ENCODE data around the gene TRIAP1. TPM values are rescaled to one million over a fixed set of nuclear protein-coding genes. Genes with fewer than 3 reads are reported as not detected.

The TRIAP1 gene
- total RNA-seq, 1 experiment from 2014 or later = 34.5 TPM

DNA sequence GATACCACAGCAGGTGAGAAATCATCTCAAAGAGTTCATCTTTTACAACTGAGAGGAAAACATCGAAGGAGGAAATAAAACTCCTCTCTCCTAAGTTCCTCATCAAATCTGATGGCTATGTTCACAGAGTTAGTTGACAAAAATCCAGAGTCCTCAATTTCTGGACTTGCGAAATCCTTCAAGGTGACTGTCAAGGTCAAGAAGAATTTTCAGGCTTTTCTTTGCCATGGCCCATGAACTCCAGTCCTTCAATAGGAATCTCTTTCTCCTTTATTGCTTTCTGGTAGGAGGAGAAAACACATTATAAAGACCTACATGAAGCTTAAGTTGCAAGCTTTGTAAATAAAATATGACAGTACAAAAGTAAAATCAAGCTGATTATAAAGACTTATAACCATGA is 1.5 kb downstream of the TRIAP1 start:
- no peak for TF ChIP-seq CTCF (IDR thresholded peaks at IDR 0.05; ENCODE audit: insufficient read depth in 1 of 2, low read depth in 1 of 2, low read length in 1 of 2, severe bottlenecking in 1 of 2, unreplicated experiment in 1 of 2)
- Histone ChIP-seq H3K9me3 (no peaks in the 10 kb centered on the region), H3K4me3 (ENCODE audit: low read depth, low read length) (no peak overlapping the region), H3K36me3 (ENCODE audit: control insufficient read depth, insufficient read depth, low read length) (no peaks in the 10 kb centered on the region; the same call in 1 of the 2 replicates), H3K4me1 (0 out of 2 replicates have a peak, but pooled peaks cover 3% of the 10 kb centered on the region), H3K27me3 (replicated peaks; ENCODE audit: control insufficient read depth, insufficient read depth, low read length) (no peaks in the 10 kb centered on the region)
- no peaks in the 10 kb centered on the region for H3K9me3 Mint-ChIP-seq (ENCODE audit: unreplicated experiment)
- ChIA-PET CTCF (no interaction called here), POLR2A (interaction anchor here (1.4 kb wide), 1 partner anchor 243 kb away, joined by 5 read pairs; no protein-coding TSS in a partner anchor)
- peak overlapping the region; percentile 96 for H3K4me3 Mint-ChIP-seq (ENCODE audit: unreplicated experiment)
- intact Hi-C loops (cut with micrococcal nuclease; ENCODE audit: unreplicated experiment) = no loop called here
- no TSS peak for BruUV-seq (replicated peaks)
- no peaks in the 10 kb centered on the region for H3K27me3 Mint-ChIP-seq (ENCODE audit: insufficient read depth, unreplicated experiment)
- DNase-seq = no peak
- H3K27ac Mint-ChIP-seq (ENCODE audit: unreplicated experiment) = peak overlapping the region; percentile 98
- H3K4me1 Mint-ChIP-seq (ENCODE audit: low read depth, unreplicated experiment) = peaks cover 8% of the 10 kb centered on the region
- peaks cover 72% of the 10 kb centered on the region for H3K36me3 Mint-ChIP-seq (ENCODE audit: insufficient read depth, unreplicated experiment)

GRCh38 chr12:120439646-120440247 is 6.4 kb downstream of the TRIAP1 start:
- CTCF ChIA-PET = no interaction called here
- Histone ChIP-seq H3K4me3 (ENCODE audit: low read depth, low read length) (no peak overlapping the region), H3K36me3 (ENCODE audit: control insufficient read depth, insufficient read depth, low read length) (no peaks in the 10 kb centered on the region), H3K27me3 (replicated peaks; ENCODE audit: control insufficient read depth, insufficient read depth, low read length) (no peaks in the 10 kb centered on the region), H3K4me1 (no peaks in the 10 kb centered on the region), H3K9me3 (no peaks in the 10 kb centered on the region)
- Mint-ChIP-seq H3K36me3 (ENCODE audit: insufficient read depth, unreplicated experiment) (peaks cover 38% of the 10 kb centered on the region), H3K27ac (ENCODE audit: unreplicated experiment) (no peak overlapping the region), H3K9me3 (ENCODE audit: unreplicated experiment) (no peaks in the 10 kb centered on the region), H3K27me3 (ENCODE audit: insufficient read depth, unreplicated experiment) (no peaks in the 10 kb centered on the region), H3K4me3 (ENCODE audit: unreplicated experiment) (peak overlapping the region; percentile 90), H3K4me1 (ENCODE audit: low read depth, unreplicated experiment) (no peaks in the 10 kb centered on the region)
- TF ChIP-seq CTCF (IDR thresholded peaks at IDR 0.05; ENCODE audit: insufficient read depth in 1 of 2, low read depth in 1 of 2, low read length in 1 of 2, severe bottlenecking in 1 of 2, unreplicated experiment in 1 of 2) = peak; percentile 75 to 80
- no TSS peak for BruUV-seq (replicated peaks)
- intact Hi-C loops (cut with micrococcal nuclease; ENCODE audit: unreplicated experiment) = loop anchor here (1.0 to 2.0 kb wide), 3 partner anchors 27 to 141 kb away; partner anchors contain the start of gene POP5
- peak; percentile 70 to 73 for DNase-seq
- POLR2A ChIA-PET = no interaction called here

DNA sequence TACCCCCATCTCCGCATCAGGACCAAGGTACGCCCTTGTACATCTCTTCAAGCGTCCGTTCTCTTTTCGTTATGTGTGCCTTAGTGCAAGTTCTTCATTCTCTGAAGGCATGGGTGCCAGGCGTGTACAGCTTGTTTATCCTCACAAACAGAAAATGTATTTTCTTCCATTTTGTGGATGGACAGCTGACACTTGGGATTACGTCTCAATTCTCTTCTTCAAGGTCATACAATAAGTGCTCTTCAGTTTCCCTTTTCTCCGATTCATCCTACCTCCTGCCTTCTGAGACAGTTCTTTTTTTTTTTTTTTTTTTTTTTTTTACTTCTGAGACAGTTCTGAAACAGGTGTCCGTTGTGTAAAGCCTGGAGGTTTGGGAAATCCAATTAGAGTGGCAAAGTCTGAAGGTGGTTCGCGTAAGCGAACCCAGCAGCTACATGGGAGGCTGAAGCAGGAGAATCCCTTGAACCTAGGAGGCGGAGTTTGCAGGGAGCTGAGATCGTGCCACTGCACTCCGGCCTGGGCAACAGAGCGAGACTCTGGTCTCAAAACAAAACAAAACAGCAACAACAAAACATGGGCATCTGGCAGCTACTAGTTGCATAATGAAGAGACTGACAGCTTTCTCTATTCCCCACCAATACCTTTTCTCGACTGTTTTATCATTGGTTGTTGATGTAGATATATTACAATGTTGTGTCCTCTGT is 7.5 kb downstream of the TRIAP1 start:
- no peak for TF ChIP-seq CTCF (IDR thresholded peaks at IDR 0.05; ENCODE audit: insufficient read depth in 1 of 2, low read depth in 1 of 2, low read length in 1 of 2, severe bottlenecking in 1 of 2, unreplicated experiment in 1 of 2)
- peak overlapping the region; percentile 46 for H3K4me3 ChIP-seq (ENCODE audit: low read depth, low read length)
- DNase-seq = no peak
- H3K4me3 Mint-ChIP-seq (ENCODE audit: unreplicated experiment) = peak overlapping the region; percentile 90
- H3K9me3 ChIP-seq = no peaks in the 10 kb centered on the region
- H3K27me3 ChIP-seq (replicated peaks; ENCODE audit: control insufficient read depth, insufficient read depth, low read length) = no peaks in the 10 kb centered on the region
- ChIA-PET POLR2A (interaction anchor here (0.9 kb wide), 1 partner anchor 96 kb away, joined by 3 read pairs; a partner anchor contains a TSS), CTCF (interaction anchor here (1.5 kb wide), 1 partner anchor 15 kb away, joined by 8 read pairs; no protein-coding TSS in a partner anchor)
- no peaks in the 10 kb centered on the region for H3K36me3 ChIP-seq (ENCODE audit: control insufficient read depth, insufficient read depth, low read length)
- intact Hi-C loops (cut with micrococcal nuclease; ENCODE audit: unreplicated experiment) = loop anchor here (1.0 to 2.0 kb wide), 3 partner anchors 28 to 142 kb away; partner anchors contain the start of gene POP5
- no peaks in the 10 kb centered on the region for H3K4me1 Mint-ChIP-seq (ENCODE audit: low read depth, unreplicated experiment)
- peak overlapping the region; percentile 70 for H3K27ac Mint-ChIP-seq (ENCODE audit: unreplicated experiment)
- no peaks in the 10 kb centered on the region for H3K27me3 Mint-ChIP-seq (ENCODE audit: insufficient read depth, unreplicated experiment)
- no peaks in the 10 kb centered on the region for H3K9me3 Mint-ChIP-seq (ENCODE audit: unreplicated experiment)
- H3K4me1 ChIP-seq = no peaks in the 10 kb centered on the region
- TSS peak; percentile 77 for BruUV-seq (replicated peaks)
- H3K36me3 Mint-ChIP-seq (ENCODE audit: insufficient read depth, unreplicated experiment) = peaks cover 35% of the 10 kb centered on the region

Measured in Caco-2 (cell line).